ENCODE results near the gene SPDEF. TPM values are rescaled to one million over a fixed set of nuclear protein-coding genes. Genes with fewer than 3 reads are reported as not detected.

SPDEF gene
- total RNA-seq, 2 experiments from 2014 or later: 0.33 TPM; not detected in 1

DNA sequence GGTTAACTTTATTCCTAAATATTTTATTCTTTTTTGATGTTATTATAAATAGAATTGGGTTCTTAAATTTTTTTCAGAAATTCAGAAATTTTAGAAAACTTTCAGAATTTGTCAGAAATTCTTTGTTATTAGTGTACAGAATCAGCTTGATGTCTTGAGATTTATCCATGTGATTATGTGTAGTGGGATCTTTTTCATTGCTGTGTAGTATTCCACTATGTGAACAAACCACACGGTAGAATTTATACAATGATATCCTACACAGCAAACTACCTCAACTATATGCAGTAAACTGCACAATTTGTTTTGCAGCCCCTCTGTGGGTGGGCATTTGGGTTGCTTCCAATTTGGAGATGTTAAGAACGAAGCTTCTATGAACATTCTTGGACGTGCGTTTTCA is 46.3 kb downstream of the SPDEF start:
- ChIA-PET POLR2A (no interaction called here), CTCF (no interaction called here)
- no peaks in the 10 kb centered on the region for H3K36me3 Mint-ChIP-seq
- no peak overlapping the region for H3K27ac Mint-ChIP-seq
- no peaks in the 10 kb centered on the region for H3K27me3 Mint-ChIP-seq
- H3K4me3 Mint-ChIP-seq: no peak overlapping the region
- H3K9me3 Mint-ChIP-seq: peaks cover 6% of the 10 kb centered on the region
- no peak for DNase-seq
- no peaks in the 10 kb centered on the region for H3K4me1 Mint-ChIP-seq (ENCODE audit: low read depth)
- intact Hi-C loops (cut with micrococcal nuclease): no loop called here

DNA sequence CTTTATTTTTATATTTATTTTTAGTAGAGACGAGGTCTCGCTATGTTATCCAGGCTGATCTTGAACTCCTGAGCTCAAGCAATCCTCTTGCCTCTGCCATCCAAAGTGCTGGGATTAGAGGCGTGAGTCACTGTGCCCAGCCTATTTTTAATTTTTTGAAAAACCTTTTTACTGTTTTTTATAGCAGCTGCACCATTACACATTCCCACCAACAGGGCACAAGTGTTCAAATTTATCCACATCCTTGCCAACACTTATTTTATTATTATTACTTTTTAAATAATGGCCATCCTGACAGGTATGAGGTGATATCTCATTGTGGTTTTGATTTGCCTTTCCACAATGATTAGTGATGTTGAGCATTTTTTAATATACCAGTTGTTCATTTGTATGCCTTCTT is 47.7 kb downstream of the SPDEF start:
- ChIA-PET CTCF (no interaction called here), POLR2A (no interaction called here)
- Mint-ChIP-seq H3K9me3 (peaks cover 6% of the 10 kb centered on the region), H3K27ac (no peak overlapping the region), H3K4me3 (no peak overlapping the region), H3K36me3 (no peaks in the 10 kb centered on the region), H3K27me3 (no peaks in the 10 kb centered on the region), H3K4me1 (ENCODE audit: low read depth) (no peaks in the 10 kb centered on the region)
- intact Hi-C loops (cut with micrococcal nuclease): no loop called here
- DNase-seq: no peak

DNA sequence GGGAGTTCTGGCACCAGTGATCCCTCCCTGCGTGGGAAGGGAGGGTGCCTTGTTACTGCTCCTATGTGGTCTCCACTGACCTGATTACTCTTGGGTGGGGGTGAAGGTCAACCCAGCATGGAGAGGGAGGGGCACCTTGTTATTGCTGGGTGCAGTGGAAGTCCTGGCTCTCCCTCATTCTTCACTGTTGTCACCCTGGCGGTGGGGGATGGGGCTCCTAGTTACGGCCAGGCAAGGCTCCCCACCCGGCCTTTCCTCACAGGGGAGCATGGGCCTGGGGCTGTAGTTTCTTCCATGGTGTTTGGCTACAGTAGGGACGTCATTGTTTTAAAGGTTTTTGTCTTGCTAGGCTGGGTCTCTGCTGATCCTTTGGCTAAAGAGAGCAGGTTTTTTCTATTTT is 49.4 kb downstream of the SPDEF start:
- Mint-ChIP-seq H3K27ac (no peak overlapping the region), H3K4me3 (no peak overlapping the region), H3K9me3 (peaks cover 8% of the 10 kb centered on the region), H3K4me1 (ENCODE audit: low read depth) (no peaks in the 10 kb centered on the region), H3K27me3 (no peaks in the 10 kb centered on the region), H3K36me3 (no peaks in the 10 kb centered on the region)
- CTCF ChIA-PET: no interaction called here
- POLR2A ChIA-PET: no interaction called here
- intact Hi-C loops (cut with micrococcal nuclease): no loop called here
- DNase-seq: no peak

DNA sequence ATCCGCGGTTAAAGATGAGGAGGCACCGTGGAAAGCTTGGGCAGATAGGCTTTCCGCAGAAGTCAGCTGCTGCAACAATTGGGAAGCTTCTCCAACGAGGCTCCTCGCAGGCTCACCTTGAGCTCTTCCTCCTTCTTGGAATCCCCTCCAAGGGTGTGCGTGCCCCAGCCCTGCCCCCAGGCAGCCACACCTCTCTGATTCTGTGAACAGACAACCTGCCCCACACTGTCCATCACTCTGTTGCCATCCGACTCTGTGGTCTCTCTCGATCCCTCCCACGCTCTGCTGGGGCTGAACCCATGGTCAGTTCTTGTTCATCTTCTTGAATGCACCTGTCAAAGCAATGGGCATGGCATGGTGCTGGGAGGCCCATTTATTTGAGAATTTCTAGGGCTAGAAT is 58.7 kb downstream of the SPDEF start:
- Mint-ChIP-seq H3K4me3 (no peak overlapping the region), H3K27ac (no peak overlapping the region), H3K27me3 (no peaks in the 10 kb centered on the region), H3K36me3 (no peaks in the 10 kb centered on the region), H3K9me3 (peaks cover 14% of the 10 kb centered on the region), H3K4me1 (ENCODE audit: low read depth) (no peaks in the 10 kb centered on the region)
- intact Hi-C loops (cut with micrococcal nuclease): no loop called here
- CTCF ChIA-PET: no interaction called here
- DNase-seq: no peak
- POLR2A ChIA-PET: no interaction called here

DNA sequence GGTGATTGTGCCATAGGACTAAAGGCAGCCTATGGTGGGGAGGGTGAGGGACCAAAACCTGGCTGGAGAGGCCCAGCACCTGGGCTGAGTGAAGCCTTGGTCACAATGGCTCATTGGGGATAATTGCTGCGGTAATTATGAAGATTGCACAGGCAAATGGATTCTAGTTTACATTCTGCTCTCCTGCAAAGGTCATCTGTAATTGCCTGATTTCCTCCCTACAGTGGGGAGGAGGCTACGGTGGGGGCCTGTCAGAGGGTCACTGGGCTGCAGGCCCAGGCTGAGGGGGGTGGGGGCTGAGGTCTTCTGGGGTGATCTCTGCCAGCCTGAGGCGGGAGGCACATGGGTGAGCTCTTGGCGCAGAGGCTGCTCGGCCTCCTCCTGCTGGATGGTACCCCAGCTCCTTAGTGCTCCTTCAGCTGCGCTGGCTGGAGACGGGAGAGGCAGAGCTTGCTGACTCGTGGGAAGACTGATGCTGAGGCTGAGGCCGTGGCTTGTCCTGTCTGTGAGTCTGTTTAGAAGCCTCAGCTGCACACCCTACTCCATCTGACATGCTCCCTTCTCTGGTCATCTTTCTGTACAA is 59.9 kb downstream of the SPDEF start:
- intact Hi-C loops (cut with micrococcal nuclease): no loop called here
- H3K9me3 Mint-ChIP-seq: peaks cover 12% of the 10 kb centered on the region
- no peaks in the 10 kb centered on the region for H3K27me3 Mint-ChIP-seq
- DNase-seq: no peak
- H3K4me1 Mint-ChIP-seq (ENCODE audit: low read depth): no peaks in the 10 kb centered on the region
- no peak overlapping the region for H3K4me3 Mint-ChIP-seq
- H3K27ac Mint-ChIP-seq: no peak overlapping the region
- ChIA-PET CTCF (no interaction called here), POLR2A (no interaction called here)
- H3K36me3 Mint-ChIP-seq: no peaks in the 10 kb centered on the region

DNA sequence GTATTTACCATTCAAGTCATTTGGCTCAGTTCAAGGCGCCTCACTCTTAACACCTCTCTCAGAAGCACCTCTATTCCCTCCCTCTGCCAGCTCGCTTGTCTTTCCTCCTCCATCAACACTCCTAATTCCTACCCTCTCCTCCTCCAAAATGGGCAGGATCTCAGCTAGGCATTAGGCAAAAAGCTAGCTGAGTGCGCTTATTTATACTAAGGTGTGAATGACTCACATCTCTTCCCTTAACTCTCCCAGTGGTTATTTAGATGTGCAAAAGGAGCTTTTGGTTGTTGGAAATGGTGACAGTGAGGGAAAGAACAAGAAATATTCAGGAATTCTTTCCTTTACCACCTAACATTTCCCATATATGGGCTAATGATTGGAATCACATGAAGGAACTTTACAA is 61.2 kb downstream of the SPDEF start:
- no peaks in the 10 kb centered on the region for H3K27me3 Mint-ChIP-seq
- H3K4me1 Mint-ChIP-seq (ENCODE audit: low read depth): no peaks in the 10 kb centered on the region
- peaks cover 2% of the 10 kb centered on the region for H3K9me3 Mint-ChIP-seq
- no peak overlapping the region for H3K27ac Mint-ChIP-seq
- H3K36me3 Mint-ChIP-seq: no peaks in the 10 kb centered on the region
- no peak for DNase-seq
- intact Hi-C loops (cut with micrococcal nuclease): no loop called here
- no peak overlapping the region for H3K4me3 Mint-ChIP-seq
- CTCF ChIA-PET: no interaction called here
- POLR2A ChIA-PET: no interaction called here

DNA sequence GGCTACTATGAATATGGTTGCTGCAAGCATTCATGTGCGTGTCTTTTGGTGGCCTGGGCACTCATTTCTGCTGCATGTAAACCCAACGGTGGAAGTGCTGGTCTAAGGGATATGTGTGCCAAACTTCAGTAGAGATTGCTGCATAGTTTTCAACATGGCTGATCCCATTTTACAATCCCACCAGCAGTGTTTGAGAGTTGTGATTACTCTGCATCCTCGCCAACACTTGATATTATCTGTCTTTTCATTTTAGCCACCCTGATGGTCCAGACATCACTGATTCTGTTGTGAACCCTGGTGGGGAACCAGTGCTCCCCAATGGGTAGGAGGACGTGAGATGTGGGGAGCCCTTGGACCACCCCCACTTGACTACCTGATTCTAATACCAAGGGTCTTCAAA is 62.8 kb downstream of the SPDEF start:
- intact Hi-C loops (cut with micrococcal nuclease): no loop called here
- Mint-ChIP-seq H3K27ac (no peak overlapping the region), H3K4me1 (ENCODE audit: low read depth) (no peaks in the 10 kb centered on the region), H3K27me3 (no peaks in the 10 kb centered on the region), H3K9me3 (no peaks in the 10 kb centered on the region), H3K4me3 (no peak overlapping the region), H3K36me3 (no peaks in the 10 kb centered on the region)
- CTCF ChIA-PET: interaction anchor here (0.6 kb wide), 1 partner anchor 12 kb away, joined by 3 read pairs; no protein-coding TSS in a partner anchor
- POLR2A ChIA-PET: no interaction called here
- DNase-seq: no peak

DNA sequence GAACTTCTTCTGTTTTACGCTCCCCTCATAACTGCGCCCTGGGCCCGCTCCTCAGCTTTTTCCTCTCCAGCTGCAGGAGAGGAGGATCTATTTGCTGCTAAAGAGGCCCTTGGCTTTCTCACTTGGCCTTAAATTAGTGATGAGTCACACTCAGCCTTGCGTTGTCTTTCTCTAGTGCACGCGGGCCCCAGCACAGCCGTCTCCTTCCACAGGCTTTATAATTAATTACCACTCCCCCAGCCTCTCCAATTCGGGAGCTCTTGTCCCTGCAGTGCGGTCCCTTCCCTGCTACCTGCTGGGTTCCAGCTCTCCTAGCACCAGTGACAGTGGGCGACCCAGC is 65.1 kb downstream of the SPDEF start:
- Mint-ChIP-seq H3K4me3 (no peak overlapping the region), H3K27me3 (no peaks in the 10 kb centered on the region), H3K9me3 (no peaks in the 10 kb centered on the region), H3K27ac (no peak overlapping the region), H3K36me3 (no peaks in the 10 kb centered on the region), H3K4me1 (ENCODE audit: low read depth) (peaks cover 6% of the 10 kb centered on the region)
- CTCF ChIA-PET: no interaction called here
- no peak for DNase-seq
- intact Hi-C loops (cut with micrococcal nuclease): no loop called here
- POLR2A ChIA-PET: no interaction called here

DNA sequence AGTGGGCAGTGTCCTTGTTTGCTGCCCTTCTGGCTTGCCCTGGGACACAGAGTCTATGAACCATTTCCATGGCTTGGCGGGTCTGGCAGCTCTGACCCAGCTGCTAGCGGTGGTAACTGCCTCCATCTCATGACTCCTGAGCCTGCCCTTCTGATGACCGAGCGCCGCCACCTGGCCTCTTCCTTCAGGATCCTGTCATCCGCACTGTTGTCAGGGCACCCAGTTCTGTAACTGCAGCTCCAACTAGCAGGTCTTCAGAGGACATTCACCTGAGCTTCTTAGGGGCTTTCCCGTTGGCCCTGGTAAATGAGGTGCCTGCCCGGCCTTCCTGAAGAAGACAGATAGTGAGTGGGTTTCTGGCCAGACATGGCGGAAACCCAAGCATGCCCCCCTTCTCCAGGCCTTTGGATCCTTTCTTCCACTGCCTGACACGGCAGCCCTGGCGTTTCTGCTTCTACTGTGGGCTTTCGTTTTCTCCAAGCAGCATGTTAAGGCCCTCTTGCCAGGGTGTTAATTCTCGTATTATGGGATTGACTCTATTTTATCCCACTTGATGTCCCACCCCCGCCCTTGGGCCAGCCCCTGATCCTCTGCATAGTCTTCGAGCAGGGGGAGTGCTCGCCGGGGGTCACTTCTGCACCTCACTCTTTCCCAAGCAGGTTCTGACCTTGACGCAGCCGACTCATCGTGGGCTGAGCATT is 65.6 kb downstream of the SPDEF start:
- peaks cover 11% of the 10 kb centered on the region for H3K4me1 Mint-ChIP-seq (ENCODE audit: low read depth)
- no peaks in the 10 kb centered on the region for H3K9me3 Mint-ChIP-seq
- no peak overlapping the region for H3K4me3 Mint-ChIP-seq
- H3K27me3 Mint-ChIP-seq: no peaks in the 10 kb centered on the region
- no peaks in the 10 kb centered on the region for H3K36me3 Mint-ChIP-seq
- intact Hi-C loops (cut with micrococcal nuclease): no loop called here
- ChIA-PET CTCF (interaction anchor here (0.7 kb wide), 1 partner anchor 118 kb away, joined by 3 read pairs; no protein-coding TSS in a partner anchor), POLR2A (no interaction called here)
- no peak for DNase-seq
- H3K27ac Mint-ChIP-seq: no peak overlapping the region

DNA sequence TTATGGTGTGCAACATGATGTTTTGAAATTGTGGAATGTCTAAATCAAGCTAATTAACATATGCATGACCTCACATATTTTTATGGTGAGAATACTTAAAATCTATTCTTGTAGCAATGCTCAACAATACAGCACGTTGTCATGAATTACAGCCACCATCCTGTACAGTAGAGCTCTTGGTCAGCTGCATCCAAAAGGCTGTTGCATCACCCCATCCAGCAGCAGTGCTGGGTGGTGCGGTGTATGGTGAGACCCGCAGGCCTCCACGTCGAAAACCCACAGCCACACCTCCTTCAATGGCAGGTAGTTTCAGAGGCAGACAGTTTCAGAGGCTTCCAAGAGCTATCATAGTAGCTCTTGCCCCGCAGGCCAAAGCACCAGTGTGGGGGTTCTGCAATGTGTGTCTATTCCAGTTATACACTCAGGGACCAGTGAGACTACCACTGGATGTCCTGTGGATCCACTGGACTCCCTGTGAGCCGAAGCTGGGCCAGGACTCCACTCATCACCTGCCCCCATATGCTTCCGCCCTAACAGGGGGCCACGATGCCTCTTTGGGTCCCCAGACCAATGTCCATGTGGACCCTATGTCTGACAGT is 66.8 kb downstream of the SPDEF start:
- Mint-ChIP-seq H3K27ac (no peak overlapping the region), H3K4me1 (ENCODE audit: low read depth) (peaks cover 24% of the 10 kb centered on the region), H3K36me3 (no peaks in the 10 kb centered on the region), H3K27me3 (no peaks in the 10 kb centered on the region), H3K9me3 (no peaks in the 10 kb centered on the region), H3K4me3 (no peak overlapping the region)
- POLR2A ChIA-PET: no interaction called here
- CTCF ChIA-PET: no interaction called here
- DNase-seq: no peak
- intact Hi-C loops (cut with micrococcal nuclease): no loop called here

Other genes starting within 250 kb of the SPDEF start
- gene NUDT3, start 163.7 kb downstream of the SPDEF start, total RNA-seq: 10 to 100 TPM; 12.7 to 13.4 TPM
- 1,000 to 10,000 TPM; 2,106 to 2,169 TPM for gene RPS10, start 130.3 kb downstream of the SPDEF start, total RNA-seq
- under 1 TPM; 0.10 to 0.40 TPM for gene PACSIN1, start 90.3 kb downstream of the SPDEF start, total RNA-seq
- gene ILRUN, start 140.4 kb upstream of the SPDEF start, total RNA-seq: 10 to 100 TPM; 62.3 to 65.2 TPM
- gene SNRPC, start 201.2 kb upstream of the SPDEF start, total RNA-seq: 100 to 1,000 TPM; 139 to 140 TPM
- 10 to 100 TPM; 14.1 to 14.6 TPM for gene BLTP3A, start 235.8 kb upstream of the SPDEF start, total RNA-seq